OCI-LY7 (cell line): ENCODE results near the gene PMF1.

Experiments used
- EZH2phosphoT487 ChIP-seq: fragments of 200-600 bp; sonication (generic); IDR thresholded peaks from 2 replicates; pipeline ENCODE4 v1.6.1; 2018; ENCODE audit warnings: low read depth, borderline replicate concordance, mild to moderate bottlenecking, mixed run types, antibody characterized with exemption, low read length, moderate library complexity, mixed read lengths
- TF ChIP-seq, protein P1 (sequence below): fragments of 200-600 bp; sonication (generic); conservative IDR thresholded peaks from 2 replicates; pipeline ENCODE4 v1.5.1; 2014; ENCODE audit warnings: mild to moderate bottlenecking, antibody characterized with exemption, low read length, moderate library complexity, mixed read lengths

DNA sequence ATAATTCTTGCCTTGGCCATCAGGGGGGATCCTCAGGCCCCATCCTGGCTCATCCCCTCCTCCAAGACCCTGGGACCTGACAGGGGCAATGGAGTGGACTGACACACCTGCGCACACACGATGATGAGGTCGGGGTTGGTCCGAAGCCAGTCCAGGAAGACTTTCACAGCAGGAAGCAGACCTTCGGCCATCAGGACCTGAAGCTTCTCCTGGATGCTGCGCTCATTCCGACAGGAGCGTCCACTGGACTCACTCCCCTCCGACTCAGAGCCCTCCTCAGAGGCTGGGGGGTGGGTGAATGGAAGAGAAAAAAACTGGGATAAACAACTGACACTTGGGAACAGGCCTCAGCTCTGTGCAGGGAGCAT is 50.5 kb downstream of the PMF1 start:
- TF ChIP-seq, protein P1, sequence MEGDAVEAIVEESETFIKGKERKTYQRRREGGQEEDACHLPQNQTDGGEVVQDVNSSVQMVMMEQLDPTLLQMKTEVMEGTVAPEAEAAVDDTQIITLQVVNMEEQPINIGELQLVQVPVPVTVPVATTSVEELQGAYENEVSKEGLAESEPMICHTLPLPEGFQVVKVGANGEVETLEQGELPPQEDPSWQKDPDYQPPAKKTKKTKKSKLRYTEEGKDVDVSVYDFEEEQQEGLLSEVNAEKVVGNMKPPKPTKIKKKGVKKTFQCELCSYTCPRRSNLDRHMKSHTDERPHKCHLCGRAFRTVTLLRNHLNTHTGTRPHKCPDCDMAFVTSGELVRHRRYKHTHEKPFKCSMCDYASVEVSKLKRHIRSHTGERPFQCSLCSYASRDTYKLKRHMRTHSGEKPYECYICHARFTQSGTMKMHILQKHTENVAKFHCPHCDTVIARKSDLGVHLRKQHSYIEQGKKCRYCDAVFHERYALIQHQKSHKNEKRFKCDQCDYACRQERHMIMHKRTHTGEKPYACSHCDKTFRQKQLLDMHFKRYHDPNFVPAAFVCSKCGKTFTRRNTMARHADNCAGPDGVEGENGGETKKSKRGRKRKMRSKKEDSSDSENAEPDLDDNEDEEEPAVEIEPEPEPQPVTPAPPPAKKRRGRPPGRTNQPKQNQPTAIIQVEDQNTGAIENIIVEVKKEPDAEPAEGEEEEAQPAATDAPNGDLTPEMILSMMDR = no peak
- no peak for TF ChIP-seq EZH2phosphoT487
